H9 (cell line): ENCODE results near the gene MX2. TPM values are rescaled to one million over a fixed set of nuclear protein-coding genes. Genes with fewer than 3 reads are reported as not detected.

Experiments used
- DNase-seq: peaks from one replicate; pipeline ENCODE4 v3.0.0-alpha.2; 2017
- H2AFZ ChIP-seq: one replicate; pipeline ENCODE4 v1.6.1; 2013; ENCODE audit warnings: mild to moderate bottlenecking, low read length, control low read depth, moderate library complexity
- H2AK5ac ChIP-seq: 2 replicates; pipeline ENCODE4 v1.6.1; 2013; ENCODE audit warnings: low read length, control low read depth, mixed read lengths; ENCODE audit not compliant: insufficient read length
- H2BK120ac ChIP-seq: one replicate; pipeline ENCODE4 v1.6.1; 2013; ENCODE audit warnings: low read depth, mild to moderate bottlenecking, low read length, control low read depth, inconsistent platforms; ENCODE audit not compliant: poor library complexity, severe bottlenecking
- H2BK12ac ChIP-seq: 2 replicates; pipeline ENCODE4 v1.6.1; 2013; ENCODE audit warnings: low read length, control low read depth, mixed read lengths, low read depth; ENCODE audit not compliant: insufficient read length
- H2BK15ac ChIP-seq: 2 replicates; pipeline ENCODE4 v1.6.1; 2013; ENCODE audit warnings: low read depth, low read length, control low read depth
- H2BK20ac ChIP-seq: one replicate; pipeline ENCODE4 v1.6.1; 2013; ENCODE audit warnings: low read depth, mild to moderate bottlenecking, low read length, control low read depth, inconsistent platforms; ENCODE audit not compliant: poor library complexity, severe bottlenecking
- H2BK5ac ChIP-seq: 2 replicates; pipeline ENCODE4 v1.6.1; 2013; ENCODE audit warnings: low read length, control low read depth, mixed read lengths; ENCODE audit not compliant: insufficient read length
- H3K14ac ChIP-seq: 2 replicates; pipeline ENCODE4 v1.6.1; 2013; ENCODE audit warnings: low read length, control low read depth; ENCODE audit not compliant: insufficient read depth
- H3K18ac ChIP-seq: 2 replicates; pipeline ENCODE4 v1.6.1; 2013; ENCODE audit warnings: low read depth, mild to moderate bottlenecking, mixed read lengths, low read length, control low read depth; ENCODE audit not compliant: insufficient read length
- H3K23ac ChIP-seq: 2 replicates; pipeline ENCODE4 v1.6.1; 2013; ENCODE audit warnings: low read length, control low read depth, mixed read lengths, low read depth; ENCODE audit not compliant: insufficient read length
- H3K23me2 ChIP-seq: 2 replicates; pipeline ENCODE4 v1.6.1; 2013; ENCODE audit warnings: low read depth, mild to moderate bottlenecking, mixed read lengths, low read length, control low read depth; ENCODE audit not compliant: insufficient read length, poor library complexity, severe bottlenecking
- H3K27ac ChIP-seq: 2 replicates; pipeline ENCODE4 v1.5.1; 2013; ENCODE audit warnings: low read length, control low read depth, mixed read lengths, low read depth; ENCODE audit not compliant: insufficient read length
- H3K27me3 ChIP-seq: 2 replicates; pipeline ENCODE4 v1.6.1; 2013; ENCODE audit warnings: low read length, control low read depth, inconsistent platforms; ENCODE audit not compliant: insufficient read depth
- H3K4ac ChIP-seq: 2 replicates; pipeline ENCODE4 v1.6.1; 2013; ENCODE audit warnings: low read depth, mild to moderate bottlenecking, control low read depth, inconsistent platforms, low read length, moderate library complexity
- H3K4me1 ChIP-seq: 2 replicates; pipeline ENCODE4 v1.6.1; 2013; ENCODE audit warnings: low read length, control low read depth, inconsistent platforms; ENCODE audit not compliant: insufficient read depth
- H3K4me2 ChIP-seq: 2 replicates; pipeline ENCODE4 v1.6.1; 2013; ENCODE audit warnings: low read length, control low read depth, mixed read lengths; ENCODE audit not compliant: insufficient read length, insufficient read depth
- H3K56ac ChIP-seq: 2 replicates; pipeline ENCODE4 v1.6.1; 2013; ENCODE audit warnings: low read depth, mild to moderate bottlenecking, mixed read lengths, low read length, control low read depth; ENCODE audit not compliant: insufficient read length
- H3K79me1 ChIP-seq: 2 replicates; pipeline ENCODE4 v1.6.1; 2013; ENCODE audit warnings: low read depth, mild to moderate bottlenecking, moderate library complexity, low read length, control low read depth, inconsistent platforms; ENCODE audit not compliant: insufficient read depth, poor library complexity, severe bottlenecking
- H3K79me2 ChIP-seq: 2 replicates; pipeline ENCODE4 v1.6.1; 2013; ENCODE audit warnings: low read length, control low read depth, inconsistent platforms; ENCODE audit not compliant: insufficient read depth
- H3K9ac ChIP-seq: 2 replicates; pipeline ENCODE4 v1.6.1; 2013; ENCODE audit warnings: low read length, control low read depth, mixed read lengths; ENCODE audit not compliant: insufficient read length; ENCODE audit errors: extremely low read depth
- H3K9me3 ChIP-seq: one replicate; pipeline ENCODE4 v1.6.1; 2013; ENCODE audit warnings: low read depth, low read length, inconsistent platforms; ENCODE audit not compliant: control insufficient read depth
- H3T11ph ChIP-seq: one replicate; pipeline ENCODE4 v1.6.1; 2013; ENCODE audit warnings: mild to moderate bottlenecking, low read length, control low read depth, inconsistent platforms
- H4K20me1 ChIP-seq: one replicate; pipeline ENCODE4 v1.6.1; 2013; ENCODE audit not compliant: control insufficient read depth, insufficient read length, insufficient read depth
- H4K5ac ChIP-seq: 2 replicates; pipeline ENCODE4 v1.6.1; 2013; ENCODE audit warnings: low read depth, mild to moderate bottlenecking, mixed read lengths, low read length, control low read depth; ENCODE audit not compliant: insufficient read length
- H4K8ac ChIP-seq: replicated peaks from 2 replicates; pipeline ENCODE4 v1.6.1; 2013; ENCODE audit warnings: low read length, control low read depth, mixed read lengths, low read depth; ENCODE audit not compliant: insufficient read length
- H4K91ac ChIP-seq: 2 replicates; pipeline ENCODE4 v1.6.1; 2013; ENCODE audit warnings: low read depth, mild to moderate bottlenecking, moderate library complexity, mixed read lengths, low read length, control low read depth; ENCODE audit not compliant: insufficient read length
- H3K27ac Mint-ChIP-seq, 3 experiments: 2 replicates in 2 of 3; 3 replicates in 1 of 3; pipeline ENCODE4 v1.8.0; 2020 to 2021; ENCODE audit warnings: mixed read lengths in 3 of 3, mild to moderate bottlenecking in 1 of 3, moderate library complexity in 1 of 3
- H3K27me3 Mint-ChIP-seq: 2 replicates; pipeline ENCODE4 v1.8.0; 2021; ENCODE audit warnings: low read depth, mild to moderate bottlenecking, moderate library complexity, mixed read lengths
- H3K36me3 Mint-ChIP-seq, 3 experiments: 2 replicates in 2 of 3; 3 replicates in 1 of 3; pipeline ENCODE4 v1.8.0; 2020 to 2021; ENCODE audit warnings: low read depth in 3 of 3, mixed read lengths in 3 of 3; ENCODE audit not compliant: insufficient read depth in 1 of 3
- H3K4me1 Mint-ChIP-seq, 2 experiments: 2 replicates each; pipeline ENCODE4 v1.8.0; 2020; ENCODE audit warnings: mixed read lengths in 2 of 2
- H3K4me3 Mint-ChIP-seq, 2 experiments: 2 replicates in 1 of 2; 3 replicates in 1 of 2; pipeline ENCODE4 v1.8.0; 2020 to 2021; ENCODE audit warnings: mild to moderate bottlenecking in 2 of 2, mixed read lengths in 2 of 2, moderate library complexity in 1 of 2
- H3K9me3 Mint-ChIP-seq, 2 experiments: 2 replicates in 1 of 2; 3 replicates in 1 of 2; pipeline ENCODE4 v1.8.0; 2020; ENCODE audit warnings: mild to moderate bottlenecking in 2 of 2, mixed read lengths in 2 of 2, moderate library complexity in 1 of 2
- WGBS: extraction: QIAGEN DNeasy Blood & Tissue Kit; methylation state at CpG from one replicate; pipeline ENCODE4 v1.1.7; 2013; ENCODE audit warnings: missing lambda C conversion rate, low lambda C conversion rate, mixed read lengths; ENCODE audit not compliant: insufficient read length; ENCODE audit errors: extremely low coverage; 5-methylcytosine and 5-hydroxymethylcytosine counted together
- total RNA-seq: library from RNA; stranded (reverse); gene quantifications from 2 replicates; pipeline ENCODE4 v1.2.1, GENCODE V29; 2021
- TF ChIP-seq, protein P1 (sequence below): fragments of 200-600 bp; sonication (generic); conservative IDR thresholded peaks from 3 replicates; pipeline ENCODE4 v1.8.0; 2021; ENCODE audit warnings: antibody characterized with exemption, mild to moderate bottlenecking

MX2 gene
- total RNA-seq, 1 experiment from 2014 or later: 1.8 TPM

DNA sequence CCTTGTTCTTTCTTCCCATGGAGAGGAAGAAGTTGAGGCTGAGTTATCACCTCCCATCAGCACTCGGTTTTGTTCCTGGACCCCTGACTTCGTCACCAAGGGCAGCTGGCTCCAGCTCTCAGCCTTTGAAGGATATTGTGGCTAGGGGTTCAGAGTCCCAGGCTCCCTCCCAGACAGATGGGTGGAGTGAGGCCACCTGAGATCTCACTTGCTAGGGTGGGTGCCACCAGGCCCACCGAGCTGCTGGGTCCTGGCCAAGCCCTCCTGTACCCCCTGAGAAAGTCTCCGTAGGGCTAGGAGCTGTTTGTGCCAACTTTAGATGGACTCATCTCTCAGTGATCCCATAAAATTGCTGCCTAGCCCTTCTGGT is 6.9 kb downstream of the MX2 start:
- Histone ChIP-seq H3K4ac (no peak overlapping the region), H3K79me2 (no peaks in the 10 kb centered on the region), H4K5ac (no peak overlapping the region), H4K20me1 (no peaks in the 10 kb centered on the region), H3K27ac (no peak overlapping the region), H3K4me1 (no peaks in the 10 kb centered on the region; the same call in 1 of the 2 replicates), H3K4me2 (no peak overlapping the region), H4K8ac (no peak overlapping the region), H2AFZ (no peak overlapping the region), H2AK5ac (no peak overlapping the region), H2BK15ac (no peak overlapping the region), H3K9me3 (no peaks in the 10 kb centered on the region), H3K14ac (no peak overlapping the region), H3K18ac (no peak overlapping the region), H3T11ph (no peak overlapping the region), H3K56ac (no peak overlapping the region), H3K27me3 (no peaks in the 10 kb centered on the region; the same call in 1 of the 2 replicates), H2BK120ac (no peak overlapping the region), H3K23ac (no peak overlapping the region), H3K23me2 (peaks cover 8% of the 10 kb centered on the region), H2BK20ac (no peak overlapping the region), H4K91ac (no peak overlapping the region), H2BK12ac (no peak overlapping the region), H3K79me1 (no peaks in the 10 kb centered on the region), H3K9ac (no peak overlapping the region), H2BK5ac (no peak overlapping the region)
- Mint-ChIP-seq H3K27ac (no peak overlapping the region), H3K36me3 (no peaks in the 10 kb centered on the region), H3K4me1 (peaks cover 7 to 28% of the 10 kb centered on the region in 2 experiments), H3K9me3 (no peaks in the 10 kb centered on the region; a peak in 1 of 5 replicates), H3K4me3 (no peak overlapping the region; a peak in 1 of 5 replicates), H3K27me3 (peaks cover 13% of the 10 kb centered on the region)
- DNase-seq: no peak
- WGBS: no CpG with 5 or more reads among the region's 4 CpGs
- TF ChIP-seq, protein P1, sequence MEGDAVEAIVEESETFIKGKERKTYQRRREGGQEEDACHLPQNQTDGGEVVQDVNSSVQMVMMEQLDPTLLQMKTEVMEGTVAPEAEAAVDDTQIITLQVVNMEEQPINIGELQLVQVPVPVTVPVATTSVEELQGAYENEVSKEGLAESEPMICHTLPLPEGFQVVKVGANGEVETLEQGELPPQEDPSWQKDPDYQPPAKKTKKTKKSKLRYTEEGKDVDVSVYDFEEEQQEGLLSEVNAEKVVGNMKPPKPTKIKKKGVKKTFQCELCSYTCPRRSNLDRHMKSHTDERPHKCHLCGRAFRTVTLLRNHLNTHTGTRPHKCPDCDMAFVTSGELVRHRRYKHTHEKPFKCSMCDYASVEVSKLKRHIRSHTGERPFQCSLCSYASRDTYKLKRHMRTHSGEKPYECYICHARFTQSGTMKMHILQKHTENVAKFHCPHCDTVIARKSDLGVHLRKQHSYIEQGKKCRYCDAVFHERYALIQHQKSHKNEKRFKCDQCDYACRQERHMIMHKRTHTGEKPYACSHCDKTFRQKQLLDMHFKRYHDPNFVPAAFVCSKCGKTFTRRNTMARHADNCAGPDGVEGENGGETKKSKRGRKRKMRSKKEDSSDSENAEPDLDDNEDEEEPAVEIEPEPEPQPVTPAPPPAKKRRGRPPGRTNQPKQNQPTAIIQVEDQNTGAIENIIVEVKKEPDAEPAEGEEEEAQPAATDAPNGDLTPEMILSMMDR: no peak
